Gastroesophageal sphincter (tissue), 4 donors: ENCODE results near the gene ACAD8. TPM values are rescaled to one million over a fixed set of nuclear protein-coding genes. Genes with fewer than 3 reads are reported as not detected.

Experiments used
- ATAC-seq: fragments of 150-250 bp; one replicate; pipeline ENCODE4 v1.9.1; 2016; ENCODE audit warnings: mild to moderate bottlenecking, moderate library complexity
- H3K27ac ChIP-seq, 4 donors: fragments of 200-600 bp; sonication (generic) in 3 of 4; 1 replicate in 3 of 4; 2 replicates in 1 of 4; pipeline ENCODE4 v1.5.1; 2016 to 2019
- H3K27me3 ChIP-seq: fragments of 200-600 bp; sonication (generic); one replicate; pipeline ENCODE4 v1.5.1; 2019
- H3K36me3 ChIP-seq, 2 donors: fragments of 200-600 bp; sonication (generic); one replicate each; pipeline ENCODE4 v1.5.1; 2019; ENCODE audit warnings: control low read depth in 1 of 2
- H3K4me1 ChIP-seq, 3 donors: fragments of 200-600 bp; sonication (generic); 1 replicate in 2 of 3; 2 replicates in 1 of 3; pipeline ENCODE4 v1.5.1; 2016 to 2019; ENCODE audit warnings: control low read depth in 2 of 3
- H3K4me3 ChIP-seq, 2 donors: fragments of 200-600 bp; sonication (generic); one replicate each; pipeline ENCODE4 v1.5.1; 2019; ENCODE audit warnings: mild to moderate bottlenecking in 1 of 2, moderate library complexity in 1 of 2
- H3K9me3 ChIP-seq, 3 donors: fragments of 200-600 bp; sonication (generic); one replicate each; pipeline ENCODE4 v1.5.1; 2017 to 2019; ENCODE audit warnings: control low read depth in 2 of 3
- CTCF ChIP-seq, 4 experiments: fragments of 200-600 bp in 2 of 4; fragments of 450-650 bp in 2 of 4; sonication (generic) in 1 of 4; IDR thresholded peaks; one replicate each; pipeline ENCODE4 v1.5.1; 2017 to 2019; ENCODE audit warnings: antibody characterized with exemption in 4 of 4, mild to moderate bottlenecking in 2 of 4, moderate library complexity in 2 of 4
- EP300 ChIP-seq: sonication (generic); formaldehyde crosslinking; IDR thresholded peaks from one replicate; pipeline ENCODE4 v1.6.1; 2017; ENCODE audit warnings: antibody characterized with exemption, mild to moderate bottlenecking
- POLR2A ChIP-seq, 2 donors: fragments of 450-650 bp; IDR thresholded peaks; one replicate each; pipeline ENCODE4 v1.6.1; 2017; ENCODE audit warnings: antibody characterized with exemption in 2 of 2, mild to moderate bottlenecking in 2 of 2, moderate library complexity in 1 of 2
- POLR2AphosphoS5 ChIP-seq: sonication (generic); formaldehyde crosslinking; IDR thresholded peaks from one replicate; pipeline ENCODE4 v1.6.1; 2017; ENCODE audit warnings: antibody characterized with exemption
- WGBS, 2 donors: methylation state at CpG; one replicate each; pipeline ENCODE4 v1.1.5; 2018; ENCODE audit warnings: low coverage in 1 of 2; 5-methylcytosine and 5-hydroxymethylcytosine counted together
- total RNA-seq, 4 donors: library from RNA; depleted of rRNA; stranded (reverse); fragments of >200 nt; gene quantifications; one replicate each; pipeline ENCODE4 v1.1.0, GENCODE V29; 2016

ACAD8 gene
- total RNA-seq, 4 donors from 2014 or later = 20.1 to 28.8 (median 22.3) TPM

GRCh38 chr11:134264966-134265764 is 11.8 kb downstream of the ACAD8 start:
- no peak overlapping the region for H3K27ac ChIP-seq
- H3K36me3 ChIP-seq = peaks cover 0 to 55% of the 10 kb centered on the region in 2 donors
- peaks cover 15% of the 10 kb centered on the region for H3K27me3 ChIP-seq
- H3K4me1 ChIP-seq = no peaks in the 10 kb centered on the region
- no peak for ATAC-seq
- TF ChIP-seq CTCF (IDR thresholded peaks at IDR 0.05) (no peak), POLR2AphosphoS5 (no peak), POLR2A (IDR thresholded peaks at IDR 0.05) (no peak), EP300 (no peak)
- no peak overlapping the region for H3K4me3 ChIP-seq
- H3K9me3 ChIP-seq = no peaks in the 10 kb centered on the region
- WGBS, 2 donors = 75 to 83% methylated on average over 4 to 5 of the region's 7 CpGs

DNA sequence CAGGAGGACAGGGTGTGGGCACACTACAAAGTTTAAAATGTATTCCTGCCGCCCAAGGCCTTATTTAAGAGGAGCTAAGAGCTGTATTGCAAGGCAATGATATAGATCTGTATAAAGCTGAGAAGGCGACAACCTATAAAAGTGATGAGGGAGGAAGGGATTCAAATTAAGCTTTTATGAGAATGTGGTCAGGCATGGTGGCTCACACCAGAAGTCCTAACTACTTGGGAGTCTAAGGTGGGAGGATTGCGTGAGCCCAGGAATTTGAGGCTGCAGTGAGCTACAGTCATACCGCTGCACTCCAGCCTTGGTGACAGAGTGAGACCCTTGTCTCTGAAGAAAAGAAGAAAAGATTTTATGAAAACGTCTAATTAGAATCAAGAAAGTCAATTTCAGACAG is 13.1 kb downstream of the ACAD8 start:
- Histone ChIP-seq H3K4me1 (no peaks in the 10 kb centered on the region), H3K27me3 (peaks cover 28% of the 10 kb centered on the region), H3K27ac (no peak overlapping the region), H3K4me3 (no peak overlapping the region), H3K9me3 (no peaks in the 10 kb centered on the region), H3K36me3 (peaks cover 0 to 42% of the 10 kb centered on the region in 2 donors)
- no peak for TF ChIP-seq EP300
- TF ChIP-seq CTCF (IDR thresholded peaks at IDR 0.05) = no peak
- no peak for TF ChIP-seq POLR2A (IDR thresholded peaks at IDR 0.05)
- TF ChIP-seq POLR2AphosphoS5 = no peak
- 85 to 92% methylated on average over 4 to 5 of the region's 5 CpGs for WGBS, 2 donors
- ATAC-seq = no peak

DNA sequence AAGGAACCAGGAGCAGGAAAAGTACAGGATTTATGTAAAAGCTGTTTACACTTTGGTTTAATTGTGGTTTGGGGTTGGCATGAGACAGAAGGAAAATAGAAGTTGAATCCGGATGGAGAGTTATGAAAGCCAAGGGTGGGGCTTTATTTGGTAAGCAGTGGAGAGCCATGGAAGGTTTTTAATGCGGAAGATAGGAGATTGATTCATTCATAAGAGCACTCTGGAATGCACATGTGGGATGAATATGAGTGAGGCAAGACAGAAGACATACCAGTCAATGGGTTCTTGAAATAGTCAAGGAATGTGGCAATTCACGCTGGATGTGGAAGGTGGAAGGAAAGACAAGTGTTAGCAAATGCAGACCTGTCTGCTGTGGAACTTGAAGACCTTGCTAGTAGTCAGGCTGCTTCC is 13.5 kb downstream of the ACAD8 start:
- H3K4me3 ChIP-seq = no peak overlapping the region
- 30 to 37% methylated on average over 3 of the region's 3 CpGs for WGBS, 2 donors
- no peaks in the 10 kb centered on the region for H3K4me1 ChIP-seq
- H3K27ac ChIP-seq = no peak overlapping the region
- TF ChIP-seq POLR2AphosphoS5 = no peak
- no peak for TF ChIP-seq EP300
- no peak for TF ChIP-seq CTCF (IDR thresholded peaks at IDR 0.05)
- no peak for TF ChIP-seq POLR2A (IDR thresholded peaks at IDR 0.05)
- peak; percentile 82 for ATAC-seq
- peaks cover 32% of the 10 kb centered on the region for H3K27me3 ChIP-seq
- H3K36me3 ChIP-seq = peaks cover 0 to 38% of the 10 kb centered on the region in 2 donors
- no peaks in the 10 kb centered on the region for H3K9me3 ChIP-seq

DNA sequence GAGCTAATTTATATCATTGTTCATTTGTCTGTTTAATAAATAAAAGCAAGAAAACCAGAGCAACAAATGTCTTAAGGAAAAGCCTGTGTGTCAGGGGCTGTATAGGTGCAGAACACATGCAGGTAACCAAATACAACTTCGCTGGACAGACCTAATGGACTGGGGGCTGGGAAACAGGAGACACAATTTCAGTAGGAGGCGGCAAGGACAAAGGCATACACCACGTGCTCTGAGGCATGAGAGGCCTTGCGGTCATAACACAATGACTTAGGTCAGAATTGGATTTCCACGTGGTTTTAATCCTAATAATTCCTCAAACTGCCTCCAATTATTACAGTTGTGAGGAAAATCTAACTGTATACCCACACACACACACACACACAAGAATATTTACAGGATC is 14.1 kb downstream of the ACAD8 start:
- Histone ChIP-seq H3K4me1 (no peaks in the 10 kb centered on the region), H3K27me3 (peaks cover 38% of the 10 kb centered on the region), H3K36me3 (peaks cover 0 to 32% of the 10 kb centered on the region in 2 donors), H3K27ac (no peak overlapping the region), H3K9me3 (no peaks in the 10 kb centered on the region), H3K4me3 (no peak overlapping the region)
- 72 to 83% methylated on average over 3 to 5 of the region's 5 CpGs for WGBS, 2 donors
- no peak for TF ChIP-seq CTCF (IDR thresholded peaks at IDR 0.05)
- TF ChIP-seq POLR2AphosphoS5 = no peak
- no peak for TF ChIP-seq EP300
- no peak for TF ChIP-seq POLR2A (IDR thresholded peaks at IDR 0.05)
- no peak for ATAC-seq

GRCh38 chr11:134267966-134268365 is 14.6 kb downstream of the ACAD8 start:
- no peak overlapping the region for H3K4me3 ChIP-seq
- ATAC-seq = no peak
- no peaks in the 10 kb centered on the region for H3K4me1 ChIP-seq
- WGBS, 2 donors = 63 to 85% methylated on average over 3 to 11 of the region's 11 CpGs
- peaks cover 0 to 27% of the 10 kb centered on the region in 2 donors for H3K36me3 ChIP-seq
- TF ChIP-seq POLR2A (IDR thresholded peaks at IDR 0.05) = no peak
- TF ChIP-seq POLR2AphosphoS5 = no peak
- TF ChIP-seq CTCF (IDR thresholded peaks at IDR 0.05) = no peak
- TF ChIP-seq EP300 = no peak
- H3K27ac ChIP-seq = no peak overlapping the region
- H3K9me3 ChIP-seq = no peaks in the 10 kb centered on the region
- peaks cover 43% of the 10 kb centered on the region for H3K27me3 ChIP-seq
